NCI-H1105 (cell line): ENCODE results near the gene SAP25.
"Not testable (repeated sequence)": the region's sequence is repeated elsewhere in the genome, so short reads cannot be mapped to it uniquely, and the experiment has no call there.

Source experiments
- DNase-seq: peaks from one replicate; lab custom pipeline; 2025; lab: John Stamatoyannopoulos, UW

SAP25 gene

DNA sequence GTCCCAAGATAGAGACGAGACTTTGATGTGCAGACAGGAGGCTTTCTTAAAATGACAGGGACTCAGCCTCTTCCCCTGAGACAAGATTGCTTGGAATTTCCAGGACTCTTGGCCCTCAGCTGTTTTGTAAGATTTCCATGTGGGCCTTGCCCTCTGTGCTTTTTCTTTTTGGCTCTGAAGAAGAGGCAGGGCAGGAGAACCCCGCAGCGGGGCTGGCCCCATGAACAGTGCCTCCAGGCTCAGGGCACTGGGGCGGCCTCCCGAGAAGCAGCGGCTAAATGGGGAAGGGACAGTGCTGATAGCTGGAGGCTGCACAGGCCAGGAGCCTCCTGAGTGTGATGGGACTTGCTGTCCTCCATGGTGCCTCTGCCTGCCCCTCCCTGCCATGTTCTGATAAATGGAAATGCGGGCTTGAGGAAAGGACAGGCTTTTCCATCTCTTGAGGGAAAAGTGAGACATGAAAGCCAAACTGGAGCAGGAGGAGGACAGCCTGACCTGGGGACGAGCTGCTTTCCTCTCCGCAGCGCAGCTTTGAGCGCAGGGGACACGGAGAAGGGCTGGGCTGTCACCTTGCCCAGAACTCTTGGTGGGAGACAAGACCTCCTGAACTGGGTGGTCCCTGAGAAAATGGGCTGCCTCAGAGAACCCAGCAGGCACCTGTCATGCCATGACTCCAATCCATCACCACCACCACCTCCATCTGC lies 12.1 kb downstream of the SAP25 start:
- DNase-seq = no peak

GRCh38 chr7:100559127-100559526 lies 14.6 kb downstream of the SAP25 start:
- DNase-seq = no peak

- no peak for DNase-seq
These were observed 17.2 kb downstream of the SAP25 start for GRCh38 chr7:100556541-100556940.

DNA sequence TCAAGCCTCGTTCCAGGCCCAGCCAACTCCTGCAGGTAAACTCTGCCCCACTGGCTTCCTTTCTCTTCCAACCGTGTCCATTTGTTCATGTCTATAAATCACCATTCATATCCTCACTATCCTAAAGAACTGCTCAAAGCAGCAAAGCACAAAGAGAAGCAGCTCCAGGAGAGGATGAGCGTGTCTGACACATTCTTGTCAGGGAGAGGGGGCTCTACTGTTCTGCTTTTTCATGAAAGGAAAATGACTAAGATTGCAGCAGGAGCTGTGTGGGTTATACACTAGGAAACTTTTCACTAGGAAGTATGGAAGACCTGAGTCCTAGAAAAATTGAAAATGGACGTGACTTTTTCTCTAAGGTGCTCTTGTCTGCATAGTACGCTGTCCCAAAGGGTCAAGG lies 18.0 kb downstream of the SAP25 start:
- DNase-seq = no peak

- no peak for DNase-seq
These were observed 20.7 kb downstream of the SAP25 start for GRCh38 chr7:100553032-100553431.

GRCh38 chr7:100552532-100552931 lies 21.2 kb downstream of the SAP25 start:
- no peak for DNase-seq

- not testable (repeated sequence) for DNase-seq
These were observed 25.3 kb downstream of the SAP25 start for GRCh38 chr7:100548446-100548845.

DNA sequence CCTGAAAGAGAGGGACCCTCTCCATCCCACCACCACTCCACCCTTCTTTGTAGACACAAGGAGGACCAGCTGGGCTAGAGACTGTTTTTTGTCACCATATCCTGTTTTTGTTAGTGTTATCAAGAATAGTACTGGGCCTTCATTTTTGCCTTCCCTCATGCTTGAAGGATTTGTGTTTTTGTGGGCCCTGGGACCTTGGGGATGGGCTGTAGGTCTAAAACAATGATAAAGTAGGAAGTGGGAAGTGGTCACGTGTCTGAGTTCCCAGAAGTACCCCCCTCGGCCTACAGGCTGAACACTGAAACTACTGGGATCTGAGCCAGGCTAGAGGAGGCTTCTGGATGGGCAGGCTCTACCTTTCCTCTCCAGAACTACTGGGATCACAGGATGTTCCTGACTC lies 25.8 kb downstream of the SAP25 start:
- DNase-seq = no peak

GRCh38 chr7:100546926-100547800 lies 26.5 kb downstream of the SAP25 start:
- no peak for DNase-seq

- no peak for DNase-seq
These were observed 27.4 kb downstream of the SAP25 start for GRCh38 chr7:100546129-100546925.

DNA sequence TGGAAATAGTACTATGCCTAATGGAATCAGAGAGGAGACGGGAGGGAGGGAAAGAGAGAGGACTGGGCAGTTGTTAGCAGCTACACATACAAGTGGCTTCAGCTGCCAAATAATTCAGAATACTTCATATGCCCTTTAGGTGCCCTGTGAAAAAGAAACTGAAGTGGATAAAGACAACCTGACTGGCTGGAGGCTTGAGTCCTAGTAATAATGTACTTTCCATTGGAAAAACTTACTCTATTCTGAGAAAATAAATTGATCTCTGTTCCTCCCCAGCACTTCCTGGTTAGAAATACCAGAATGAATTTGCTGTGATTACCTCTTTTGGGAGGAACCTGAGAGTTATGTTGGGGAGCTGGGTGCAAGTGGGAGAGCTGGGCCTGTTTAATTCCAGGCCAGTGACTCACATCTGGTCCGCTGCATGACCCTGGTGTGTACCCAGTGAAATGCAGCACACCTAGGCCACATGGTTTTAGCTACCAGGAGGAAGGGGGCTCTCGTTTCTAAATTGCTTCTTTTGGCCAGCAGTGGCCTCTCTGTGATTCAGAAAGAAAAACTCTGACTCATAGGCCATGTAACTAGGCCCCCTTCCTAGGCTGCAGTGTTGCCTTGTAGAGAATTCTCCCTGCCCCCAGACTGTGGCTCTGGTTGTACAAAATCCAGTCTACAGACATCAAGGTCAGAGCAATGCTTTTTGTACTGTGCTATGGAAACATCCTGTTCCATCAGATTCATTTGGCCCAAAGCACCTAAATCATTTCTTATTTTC lies 28.2 kb downstream of the SAP25 start:
- no peak for DNase-seq

- no peak for DNase-seq
These were observed 28.7 kb downstream of the SAP25 start for GRCh38 chr7:100544967-100545359.

DNA sequence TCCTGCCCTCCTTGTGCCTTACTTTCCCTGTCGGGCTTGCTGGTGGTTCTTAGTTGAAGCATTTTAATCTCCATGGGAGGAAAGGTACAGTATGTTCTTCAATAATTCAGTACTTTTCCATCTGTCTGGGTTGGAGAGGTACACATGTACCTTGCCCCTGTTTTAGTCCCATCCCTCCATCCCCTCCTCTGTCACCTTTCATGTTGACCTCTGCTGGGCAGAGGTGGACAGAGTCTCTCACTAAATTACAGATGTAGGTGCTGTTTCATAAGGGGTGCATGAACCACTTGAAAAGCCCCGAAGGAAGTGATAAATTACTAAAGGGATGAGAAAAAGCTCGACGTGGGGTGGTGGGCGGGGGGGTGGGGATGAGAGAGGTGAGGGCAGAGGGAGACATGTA lies 29.3 kb downstream of the SAP25 start:
- DNase-seq = no peak

- DNase-seq = no peak
These were observed 30.1 kb downstream of the SAP25 start for GRCh38 chr7:100543586-100543985.

GRCh38 chr7:100541309-100541708 lies 32.4 kb downstream of the SAP25 start:
- DNase-seq = not testable (repeated sequence)

DNA sequence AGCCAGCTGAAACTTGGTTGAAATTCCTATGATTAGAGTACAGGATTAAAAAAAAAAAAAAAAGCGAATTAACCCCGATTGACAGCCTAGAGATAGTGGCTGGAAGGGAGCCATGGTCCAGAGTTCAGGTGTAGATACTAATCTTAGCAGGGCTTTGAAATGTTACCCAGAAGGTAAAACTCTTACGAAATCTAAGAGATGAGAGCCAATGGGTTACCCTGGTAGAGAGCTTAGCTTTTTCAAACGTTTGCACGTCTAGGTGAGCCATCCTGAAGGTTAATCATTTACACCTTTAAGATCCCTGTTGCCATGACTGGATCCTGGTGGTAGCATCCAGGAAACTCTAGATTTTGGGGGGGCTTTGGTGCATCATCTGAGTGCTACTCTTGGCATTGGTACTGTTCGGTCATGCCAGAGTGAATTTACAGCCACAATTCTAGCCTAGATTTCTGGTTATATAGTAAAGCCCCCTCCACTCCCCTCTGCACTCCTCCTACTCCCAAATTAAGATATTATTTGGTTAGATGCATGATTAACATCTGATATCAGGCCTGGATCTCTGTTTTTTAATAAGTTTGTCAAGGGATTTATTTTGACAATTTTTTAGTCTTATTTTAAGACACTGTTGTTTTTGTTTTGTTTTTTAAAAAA lies 33.5 kb downstream of the SAP25 start:
- no peak for DNase-seq

GRCh38 chr7:100539436-100540006 lies 34.2 kb downstream of the SAP25 start:
- DNase-seq = no peak

GRCh38 chr7:100538654-100539435 lies 34.9 kb downstream of the SAP25 start, which contains the start of gene AGFG2:
Gene AGFG2, plus strand, starts transcription at chr7:100539203. Its CDS starts 144 bp downstream, at chr7:100539347.
- peak; percentile 99 for DNase-seq

GRCh38 chr7:100538348-100538653 lies 35.4 kb downstream of the SAP25 start:
- no peak for DNase-seq

DNA sequence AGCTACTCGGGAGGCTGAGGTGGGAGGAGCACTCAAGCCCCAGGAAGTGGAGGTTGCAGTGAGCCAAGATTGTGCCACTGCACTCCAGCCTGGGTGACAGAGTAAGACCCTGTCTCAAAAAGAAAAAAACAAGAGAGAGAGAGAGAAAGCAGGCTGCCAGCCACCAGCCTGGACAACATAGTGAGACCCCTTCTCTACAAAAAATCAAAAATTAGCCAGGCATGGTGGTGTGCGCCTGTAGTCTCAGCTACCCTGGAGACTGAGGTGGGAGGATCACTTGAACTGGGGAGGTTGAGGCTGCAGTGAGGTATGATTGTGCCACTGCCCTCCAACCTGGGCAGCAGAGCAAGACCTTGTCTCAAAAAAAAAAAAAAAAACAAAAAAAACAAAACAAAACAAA lies 37.0 kb downstream of the SAP25 start:
- not testable (repeated sequence) for DNase-seq
